Esophagus squamous epithelium (tissue), 4 donors: ENCODE measurements around the gene PDZD4.

Source experiments
- POLR2A ChIP-seq, 4 donors: fragments of 450-650 bp; IDR thresholded peaks; one replicate each; pipeline ENCODE4 v1.6.1; 2017; ENCODE audit warnings: antibody characterized with exemption in 4 of 4, mild to moderate bottlenecking in 4 of 4, moderate library complexity in 3 of 4
- TF ChIP-seq, protein P1 (sequence below), 6 experiments: fragments of 450-650 bp in 4 of 6; fragments of 200-600 bp in 2 of 6; sonication (generic) in 2 of 6; IDR thresholded peaks; one replicate each; pipeline ENCODE4 v1.5.1; 2016 to 2019; ENCODE audit warnings: antibody characterized with exemption in 6 of 6, mild to moderate bottlenecking in 4 of 6, moderate library complexity in 4 of 6

GRCh38 chrX:153871451-153871850 lies 41.1 kb upstream of the PDZD4 start:
- TF ChIP-seq, protein P1, sequence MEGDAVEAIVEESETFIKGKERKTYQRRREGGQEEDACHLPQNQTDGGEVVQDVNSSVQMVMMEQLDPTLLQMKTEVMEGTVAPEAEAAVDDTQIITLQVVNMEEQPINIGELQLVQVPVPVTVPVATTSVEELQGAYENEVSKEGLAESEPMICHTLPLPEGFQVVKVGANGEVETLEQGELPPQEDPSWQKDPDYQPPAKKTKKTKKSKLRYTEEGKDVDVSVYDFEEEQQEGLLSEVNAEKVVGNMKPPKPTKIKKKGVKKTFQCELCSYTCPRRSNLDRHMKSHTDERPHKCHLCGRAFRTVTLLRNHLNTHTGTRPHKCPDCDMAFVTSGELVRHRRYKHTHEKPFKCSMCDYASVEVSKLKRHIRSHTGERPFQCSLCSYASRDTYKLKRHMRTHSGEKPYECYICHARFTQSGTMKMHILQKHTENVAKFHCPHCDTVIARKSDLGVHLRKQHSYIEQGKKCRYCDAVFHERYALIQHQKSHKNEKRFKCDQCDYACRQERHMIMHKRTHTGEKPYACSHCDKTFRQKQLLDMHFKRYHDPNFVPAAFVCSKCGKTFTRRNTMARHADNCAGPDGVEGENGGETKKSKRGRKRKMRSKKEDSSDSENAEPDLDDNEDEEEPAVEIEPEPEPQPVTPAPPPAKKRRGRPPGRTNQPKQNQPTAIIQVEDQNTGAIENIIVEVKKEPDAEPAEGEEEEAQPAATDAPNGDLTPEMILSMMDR (IDR thresholded peaks at IDR 0.05) = no peak
- TF ChIP-seq POLR2A (IDR thresholded peaks at IDR 0.05) = no peak
